ENCODE measurements around the gene KRT82. TPM values are rescaled to one million over a fixed set of nuclear protein-coding genes. Genes with fewer than 3 reads are reported as not detected.

Gene KRT82
- not detected in 2 replicates for total RNA-seq

DNA sequence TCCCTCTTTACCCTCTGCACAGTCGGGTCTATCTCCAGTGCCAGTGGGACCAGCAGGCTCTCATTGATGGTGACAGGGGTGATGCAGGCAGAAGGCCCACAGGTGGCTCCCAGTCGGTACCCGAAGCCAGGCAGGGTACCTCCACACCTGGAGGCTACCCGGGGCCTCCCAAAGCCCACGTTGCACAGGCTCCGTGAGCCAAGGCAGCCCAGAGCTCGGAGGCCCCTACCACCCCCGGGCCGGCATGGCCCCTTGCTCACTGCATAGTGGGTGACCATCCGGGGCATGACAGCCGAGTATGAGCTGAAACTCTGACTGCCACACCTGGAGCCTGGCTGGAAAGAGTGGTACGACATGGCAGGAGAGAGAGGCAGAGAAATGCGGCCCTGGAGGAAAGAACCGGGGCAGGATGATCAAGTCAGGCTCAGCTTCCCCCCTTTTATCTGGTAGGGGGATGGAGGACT is at the start of gene KRT82:
TSS of gene KRT82 (minus strand) at position 414 of the 464 bp plus-strand sequence. CDS start at position 356, 58 bp downstream.

DNA sequence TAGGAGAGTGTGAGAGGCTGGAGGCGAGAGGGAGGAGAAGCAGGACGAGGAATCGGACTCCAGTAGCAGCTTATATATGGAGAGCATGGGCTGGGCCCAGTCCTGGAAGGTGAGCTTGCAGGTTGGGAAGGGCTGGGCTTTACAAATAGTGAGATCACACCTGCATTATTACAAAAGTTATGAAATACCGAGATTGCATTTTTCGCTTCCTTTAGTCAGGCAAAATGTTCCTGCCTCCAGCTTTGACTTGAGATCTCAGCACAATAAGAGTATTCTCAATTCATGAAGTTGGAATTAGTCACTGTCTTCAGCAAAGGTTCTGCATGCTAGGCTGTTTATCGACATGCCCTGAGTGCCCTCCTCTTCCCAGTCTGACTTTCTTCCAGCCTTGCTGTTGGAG is 46.0 kb upstream of the KRT82 start, which contains the start of gene KRT6B:
TSS of gene KRT6B (minus strand) at position 46 of the 400 bp plus-strand sequence. CDS start 68 bp downstream, outside the sequence.

GRCh38 chr12:52434081-52434733 is 28.1 kb upstream of the KRT82 start, which contains the start of gene KRT75:
Gene KRT75 (minus strand): TSS chr12:52434371. CDS start chr12:52434304, 67 bp downstream.

DNA sequence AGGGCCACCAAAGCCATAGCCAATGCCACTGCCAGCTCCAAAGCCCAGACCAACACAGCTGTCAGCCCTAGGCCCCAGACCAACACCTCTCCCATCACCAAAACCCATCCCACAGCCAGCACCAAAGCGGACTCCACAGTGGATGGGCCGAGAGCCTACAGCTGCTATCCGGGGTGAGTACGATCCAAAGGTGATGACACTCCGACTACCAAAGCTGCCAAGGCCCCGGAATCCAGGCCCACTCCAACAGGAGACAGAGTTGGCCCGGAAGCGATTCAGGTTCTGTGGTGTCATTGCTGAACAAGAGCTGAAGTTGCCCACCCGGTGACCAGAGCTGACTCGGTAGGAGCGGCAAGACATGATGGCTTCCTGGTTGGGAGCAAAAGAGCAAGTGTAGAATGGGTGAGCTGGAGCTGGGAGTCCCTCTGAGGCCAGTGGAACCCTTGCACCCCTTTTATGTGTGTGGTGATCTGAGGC is 20.9 kb downstream of the KRT82 start, which contains the start of gene KRT84:
TSS of gene KRT84 (minus strand) at position 427 of the 477 bp plus-strand sequence. CDS start at position 360, 67 bp downstream.

GRCh38 chr12:52366738-52367485 is 39.2 kb downstream of the KRT82 start, which contains the start of gene KRT85:
Gene KRT85 (minus strand): TSS chr12:52367481. CDS start chr12:52367405, 76 bp downstream.

Other genes with a start within 250 kb of the KRT82 start
- 0.65 and 0.83 TPM in 2 replicates for gene KRT80, start 214.3 kb downstream of the KRT82 start, total RNA-seq
- gene KRT7, start 173.1 kb downstream of the KRT82 start, total RNA-seq: 15.0 and 16.4 TPM in 2 replicates
- 5.0 and 8.7 TPM in 2 replicates for gene KRT86, start 131.7 kb downstream of the KRT82 start, total RNA-seq
- gene KRT81, start 114.8 kb downstream of the KRT82 start, total RNA-seq: 0.13 and 0.20 TPM in 2 replicates
- not detected in 2 replicates for gene KRT83, start 84.9 kb downstream of the KRT82 start, total RNA-seq
- not detected in 2 replicates for gene KRT85, start 38.9 kb downstream of the KRT82 start, total RNA-seq
- gene KRT84, start 20.7 kb downstream of the KRT82 start, total RNA-seq: not detected in 2 replicates
- gene KRT75, start 28.0 kb upstream of the KRT82 start, total RNA-seq: not detected in 2 replicates
- 0.20 and 0.33 TPM in 2 replicates for gene KRT6B, start 45.8 kb upstream of the KRT82 start, total RNA-seq
- 0.07 TPM in 1 of 2 replicates, not detected in the other for gene KRT6C, start 67.5 kb upstream of the KRT82 start, total RNA-seq
- 2.7 and 11.9 TPM in 2 replicates for gene KRT6A, start 86.9 kb upstream of the KRT82 start, total RNA-seq
- 0.52 and 1.8 TPM in 2 replicates for gene KRT5, start 114.1 kb upstream of the KRT82 start, total RNA-seq
- gene KRT71, start 146.8 kb upstream of the KRT82 start, total RNA-seq: not detected in 2 replicates
- not detected in 2 replicates for gene KRT74, start 167.5 kb upstream of the KRT82 start, total RNA-seq
- not detected in 2 replicates for gene KRT72, start 195.1 kb upstream of the KRT82 start, total RNA-seq
- not detected in 2 replicates for gene KRT73, start 212.2 kb upstream of the KRT82 start, total RNA-seq
- gene KRT2, start 245.9 kb upstream of the KRT82 start, total RNA-seq: not detected in 2 replicates